Measurements from ENCODE around the gene PRR15L.
"Not testable (repeated sequence)": the region's sequence is repeated elsewhere in the genome, so short reads cannot be mapped to it uniquely, and the experiment has no call there.

PRR15L gene

GRCh38 chr17:47937941-47938340 lies 19.7 kb downstream of the PRR15L start:
- DNase-seq (ENCODE audit: low read depth): no peak
- no peak for TF ChIP-seq CTCF (IDR thresholded peaks at IDR 0.05; ENCODE audit: insufficient read depth, low read depth, low read length, missing control alignments)
- no peak overlapping the region for H3K4me3 ChIP-seq (ENCODE audit: low read length)

- no peak for TF ChIP-seq CTCF (IDR thresholded peaks at IDR 0.05; ENCODE audit: insufficient read depth, low read depth, low read length, missing control alignments)
- peak; percentile 91 for DNase-seq (ENCODE audit: low read depth)
- no peak overlapping the region for H3K4me3 ChIP-seq (ENCODE audit: low read length)
Measured at GRCh38 chr17:47935961-47936360, 21.7 kb downstream of the PRR15L start.

- H3K4me3 ChIP-seq (ENCODE audit: low read length); DNase-seq (ENCODE audit: low read depth): not testable (repeated sequence)
Measured at GRCh38 chr17:47935468-47935867, 22.2 kb downstream of the PRR15L start.

GRCh38 chr17:47934856-47935255 lies 22.8 kb downstream of the PRR15L start:
- peak; percentile 41 for DNase-seq (ENCODE audit: low read depth)
- no peak for TF ChIP-seq CTCF (IDR thresholded peaks at IDR 0.05; ENCODE audit: insufficient read depth, low read depth, low read length, missing control alignments)

GRCh38 chr17:47931848-47932247 lies 25.8 kb downstream of the PRR15L start:
- TF ChIP-seq CTCF (IDR thresholded peaks at IDR 0.05; ENCODE audit: insufficient read depth, low read depth, low read length, missing control alignments): no peak
- no peak overlapping the region for H3K4me3 ChIP-seq (ENCODE audit: low read length)
- no peak for DNase-seq (ENCODE audit: low read depth)

More at GRCh38 chr17:47934856-47935255, 22.8 kb downstream of the PRR15L start:
- H3K4me3 ChIP-seq (ENCODE audit: low read length): no peak overlapping the region

- H3K4me3 ChIP-seq (ENCODE audit: low read length): no peak overlapping the region
- DNase-seq (ENCODE audit: low read depth): no peak
- TF ChIP-seq CTCF (IDR thresholded peaks at IDR 0.05; ENCODE audit: insufficient read depth, low read depth, low read length, missing control alignments): no peak
Measured at GRCh38 chr17:47929218-47930000, 28.3 kb downstream of the PRR15L start.

GRCh38 chr17:47928415-47928814 lies 29.3 kb downstream of the PRR15L start:
- no peak overlapping the region for H3K4me3 ChIP-seq (ENCODE audit: low read length)
- no peak for TF ChIP-seq CTCF (IDR thresholded peaks at IDR 0.05; ENCODE audit: insufficient read depth, low read depth, low read length, missing control alignments)
- no peak for DNase-seq (ENCODE audit: low read depth)

All from epithelial cell of esophagus (primary cell).